Spleen (tissue), 7 donors: Measurements from ENCODE around the gene SRP72.

ENCODE experiments used
- CTCF ChIP-seq, 11 experiments: fragments of 200-600 bp in 7 of 11; fragments of 450-650 bp in 4 of 11; sonication (generic) in 4 of 11; IDR thresholded peaks in 8 of 11; conservative IDR thresholded peaks in 3 of 11; 1 replicate in 7 of 11; 2 replicates in 4 of 11; pipeline versions ENCODE4 v1.4.0 to v1.8.0; 2016 to 2021; ENCODE audit warnings: antibody characterized with exemption in 11 of 11, inconsistent platforms in 4 of 11, mild to moderate bottlenecking in 1 of 11
- POLR2A ChIP-seq, 3 donors: fragments of 450-650 bp; IDR thresholded peaks; one replicate each; pipeline ENCODE4 v1.5.1; 2017; ENCODE audit warnings: antibody characterized with exemption in 3 of 3, mild to moderate bottlenecking in 1 of 3
- POLR2AphosphoS5 ChIP-seq, 3 donors: sonication (generic); formaldehyde crosslinking; IDR thresholded peaks; one replicate each; pipeline ENCODE4 v1.5.1; 2017; ENCODE audit warnings: antibody characterized with exemption in 3 of 3
- donor health status: DM: no; HTN: no; CAD: no; lungs with moderate emphysema.
- donor health status: DM: no; HTN: no; CAD: no.
- donor health status: DM: no; HTN: no; CAD: no.

GRCh38 chr4:56532239-56532638, 64.8 kb downstream of the SRP72 start:
- TF ChIP-seq CTCF (IDR thresholded peaks at IDR 0.05 in 8 of 11, conservative IDR thresholded peaks at IDR 0.05 in 3 of 11): no peak
- TF ChIP-seq POLR2A (IDR thresholded peaks at IDR 0.05): no peak
- TF ChIP-seq POLR2AphosphoS5 (IDR thresholded peaks at IDR 0.05): no peak
